CD4-positive, alpha-beta memory T cell (primary cell): ENCODE data around the gene CYP11A1. TPM values are rescaled to one million over a fixed set of nuclear protein-coding genes. Genes with fewer than 3 reads are reported as not detected.

ENCODE experiments used
- CTCF ChIA-PET: fragments of 350-600 bp; sonication (Branson Sonifier 250); formaldehyde crosslinking; loops from one replicate; lab custom pipeline; 2021; ENCODE audit warnings: inconsistent platforms; ENCODE audit not compliant: partially characterized antibody; lab: Charles Lee
- POLR2A ChIA-PET: fragments of 350-600 bp; sonication (Branson Sonifier 250); formaldehyde crosslinking; loops from one replicate; lab custom pipeline; 2021; ENCODE audit not compliant: partially characterized antibody; lab: Charles Lee
- DNase-seq, 5 donors: peaks; one replicate each; pipeline versions ENCODE4 v3.0.0 to v3.0.0-alpha.2; 2020 to 2022; ENCODE audit warnings: mixed read lengths in 1 of 5
- H3K27ac ChIP-seq: one replicate; pipeline ENCODE4 v1.7.0; 2013; ENCODE audit warnings: low read depth, low read length
- H3K27me3 ChIP-seq: 2 replicates; pipeline ENCODE4 v1.7.0; 2013; ENCODE audit warnings: mild to moderate bottlenecking, low read length, moderate library complexity; ENCODE audit not compliant: insufficient read depth
- H3K36me3 ChIP-seq: 2 replicates; pipeline ENCODE4 v1.7.0; 2013; ENCODE audit warnings: mild to moderate bottlenecking, low read length, moderate library complexity; ENCODE audit not compliant: insufficient read depth
- H3K4me1 ChIP-seq: 2 replicates; pipeline ENCODE4 v1.7.0; 2013; ENCODE audit warnings: mild to moderate bottlenecking, low read length, moderate library complexity; ENCODE audit not compliant: insufficient read depth
- H3K4me3 ChIP-seq, 2 donors: one replicate each; pipeline ENCODE4 v1.7.0; 2013; ENCODE audit warnings: low read length in 2 of 2, mild to moderate bottlenecking in 1 of 2
- H3K9me3 ChIP-seq, 2 donors: one replicate each; pipeline ENCODE4 v1.7.0; 2013; ENCODE audit warnings: low read length in 2 of 2, control low read depth in 1 of 2; ENCODE audit not compliant: control insufficient read depth in 1 of 2
- H3K27ac Mint-ChIP-seq, 7 donors: one replicate each; pipeline ENCODE4 v1.8.0; 2020 to 2021; ENCODE audit warnings: mixed read lengths in 7 of 7, mild to moderate bottlenecking in 6 of 7, inconsistent platforms in 3 of 7, moderate library complexity in 3 of 7
- H3K27me3 Mint-ChIP-seq, 2 donors: one replicate each; pipeline ENCODE4 v1.8.0; 2020 to 2021; ENCODE audit warnings: mixed read lengths in 2 of 2
- H3K36me3 Mint-ChIP-seq, 2 donors: one replicate each; pipeline ENCODE4 v1.8.0; 2020 to 2021; ENCODE audit warnings: mixed read lengths in 2 of 2, inconsistent platforms in 1 of 2, mild to moderate bottlenecking in 1 of 2
- H3K4me1 Mint-ChIP-seq, 4 donors: one replicate each; pipeline ENCODE4 v1.8.0; 2020 to 2021; ENCODE audit warnings: mixed read lengths in 4 of 4, mild to moderate bottlenecking in 1 of 4
- H3K4me3 Mint-ChIP-seq, 8 donors: one replicate each; pipeline ENCODE4 v1.8.0; 2020 to 2021; ENCODE audit warnings: mixed read lengths in 8 of 8, mild to moderate bottlenecking in 7 of 8, moderate library complexity in 6 of 8, inconsistent platforms in 3 of 8
- H3K9me3 Mint-ChIP-seq, 8 donors: one replicate each; pipeline ENCODE4 v1.8.0; 2020 to 2021; ENCODE audit warnings: mixed read lengths in 8 of 8, mild to moderate bottlenecking in 5 of 8, inconsistent platforms in 3 of 8, moderate library complexity in 1 of 8
- intact Hi-C: fragments of 100-400 bp; cut with micrococcal nuclease; formaldehyde crosslinking; loops from one replicate; pipeline ENCODE4 v1.15.1; 2023
- polyA plus RNA-seq, 2 donors: library from polyadenylated mRNA; unstranded; fragments of 300-500 nt; fragmentation: Illumina TruSeq; gene quantifications; one replicate each; pipeline ENCODE4 v1.2.3, GENCODE V29; 2021
- total RNA-seq, 2 experiments: library from RNA; stranded (reverse); gene quantifications; one replicate each; pipeline ENCODE4 v1.2.3, GENCODE V29; 2021

CYP11A1 gene
- total and polyA plus RNA-seq, 4 experiments from 2014 or later, result not detected

- Mint-ChIP-seq H3K4me3 (peak overlapping the region in 2 of 8 donors; percentile 2 to 54), H3K36me3 (no peaks in the 10 kb centered on the region), H3K4me1 (peaks cover 9 to 23% (median 15%) of the 10 kb centered on the region in 4 donors), H3K27ac (peak overlapping the region; percentile 15 to 91 (median 53)), H3K9me3 (no peaks in the 10 kb centered on the region), H3K27me3 (no peaks in the 10 kb centered on the region)
- H3K27ac ChIP-seq, result no peak overlapping the region
- no peak overlapping the region for H3K4me3 ChIP-seq
- H3K27me3 ChIP-seq, result no peaks in the 10 kb centered on the region
- H3K9me3 ChIP-seq, result no peaks in the 10 kb centered on the region
- DNase-seq, result peak in 1 of 5 donors; percentile 64
- intact Hi-C loops, result no loop called here
- CTCF ChIA-PET, result interaction anchor here (1.4 to 21.8 kb wide), 8 partner anchors 9 to 386 kb away, joined by 4 to 550 read pairs (median 8); partner anchors contain the start of genes SEMA7A and UBL7
- H3K36me3 ChIP-seq, result no peaks in the 10 kb centered on the region
- POLR2A ChIA-PET, result interaction anchor here (0.7 to 2.3 kb wide), 4 partner anchors 8 to 77 kb away, joined by 3 to 10 read pairs (median 6); partner anchors contain the start of gene UBL7
- peaks cover 27% of the 10 kb centered on the region for H3K4me1 ChIP-seq
These were observed 16.5 kb upstream of the CYP11A1 start for GRCh38 chr15:74383695-74384565.

- intact Hi-C loops, result no loop called here
- no peaks in the 10 kb centered on the region for H3K27me3 ChIP-seq
- no peaks in the 10 kb centered on the region for H3K27me3 Mint-ChIP-seq
- peaks cover 9 to 26% (median 18%) of the 10 kb centered on the region in 4 donors for H3K4me1 Mint-ChIP-seq
- no peak overlapping the region for H3K4me3 ChIP-seq
- H3K9me3 Mint-ChIP-seq, result no peaks in the 10 kb centered on the region
- H3K4me3 Mint-ChIP-seq, result no peak overlapping the region
- peak overlapping the region in 4 of 7 donors; percentile 35 to 91 (median 71) for H3K27ac Mint-ChIP-seq
- CTCF ChIA-PET, result interaction anchor here (0.7 to 21.8 kb wide), 10 partner anchors 11 to 107 kb away, joined by 3 to 550 read pairs (median 6); partner anchors contain the start of genes SEMA7A and UBL7
- no peaks in the 10 kb centered on the region for H3K36me3 ChIP-seq
- H3K4me1 ChIP-seq, result peaks cover 33% of the 10 kb centered on the region
- DNase-seq, result no peak
- H3K27ac ChIP-seq, result no peak overlapping the region
- no peaks in the 10 kb centered on the region for H3K9me3 ChIP-seq
- POLR2A ChIA-PET, result interaction anchor here (1.5 to 2.3 kb wide), 2 partner anchors 16 to 78 kb away, joined by 7 to 10 read pairs; partner anchors contain the start of gene UBL7
- no peaks in the 10 kb centered on the region for H3K36me3 Mint-ChIP-seq
These were observed 15.8 kb upstream of the CYP11A1 start for GRCh38 chr15:74383286-74383685.

GRCh38 chr15:74382004-74382816, 14.8 kb upstream of the CYP11A1 start:
- Histone ChIP-seq H3K27ac (no peak overlapping the region), H3K4me1 (peaks cover 33% of the 10 kb centered on the region), H3K9me3 (no peaks in the 10 kb centered on the region), H3K27me3 (no peaks in the 10 kb centered on the region), H3K4me3 (no peak overlapping the region), H3K36me3 (no peaks in the 10 kb centered on the region)
- H3K36me3 Mint-ChIP-seq, result no peaks in the 10 kb centered on the region
- POLR2A ChIA-PET, result interaction anchor here (0.8 to 1.2 kb wide), 5 partner anchors 8 to 79 kb away, joined by 3 to 6 read pairs (median 5); partner anchors contain the start of genes SEMA7A and UBL7
- CTCF ChIA-PET, result interaction anchor here (0.6 to 21.8 kb wide), 22 partner anchors 9 to 386 kb away, joined by 3 to 550 read pairs (median 3); partner anchors contain the start of genes CLK3, SEMA7A and UBL7
- peak in 4 of 5 donors; percentile 63 to 72 (median 68) for DNase-seq
- no peaks in the 10 kb centered on the region for H3K9me3 Mint-ChIP-seq
- intact Hi-C loops, result loop anchor here (1.0 kb wide), 3 partner anchors 52 to 108 kb away; no protein-coding TSS in a partner anchor
- H3K4me3 Mint-ChIP-seq, result no peak overlapping the region
- no peaks in the 10 kb centered on the region for H3K27me3 Mint-ChIP-seq
- H3K4me1 Mint-ChIP-seq, result peaks cover 9 to 26% (median 18%) of the 10 kb centered on the region in 4 donors
- H3K27ac Mint-ChIP-seq, result no peak overlapping the region

- no peak overlapping the region for H3K27ac ChIP-seq
- intact Hi-C loops, result no loop called here
- Mint-ChIP-seq H3K4me3 (no peak overlapping the region), H3K4me1 (peaks cover 9 to 26% (median 18%) of the 10 kb centered on the region in 4 donors), H3K27me3 (no peaks in the 10 kb centered on the region), H3K27ac (peak overlapping the region in 1 of 7 donors; percentile 15), H3K9me3 (no peaks in the 10 kb centered on the region), H3K36me3 (no peaks in the 10 kb centered on the region)
- no peaks in the 10 kb centered on the region for H3K9me3 ChIP-seq
- no peak overlapping the region for H3K4me3 ChIP-seq
- no peaks in the 10 kb centered on the region for H3K27me3 ChIP-seq
- peaks cover 33% of the 10 kb centered on the region for H3K4me1 ChIP-seq
- POLR2A ChIA-PET, result no interaction called here
- no peak for DNase-seq
- CTCF ChIA-PET, result interaction anchor here (0.6 to 21.8 kb wide), 6 partner anchors 42 to 216 kb away, joined by 3 to 550 read pairs (median 4); partner anchors contain the start of gene SEMA7A
- no peaks in the 10 kb centered on the region for H3K36me3 ChIP-seq
These were observed 14.0 kb upstream of the CYP11A1 start for GRCh38 chr15:74381481-74381880.

DNA sequence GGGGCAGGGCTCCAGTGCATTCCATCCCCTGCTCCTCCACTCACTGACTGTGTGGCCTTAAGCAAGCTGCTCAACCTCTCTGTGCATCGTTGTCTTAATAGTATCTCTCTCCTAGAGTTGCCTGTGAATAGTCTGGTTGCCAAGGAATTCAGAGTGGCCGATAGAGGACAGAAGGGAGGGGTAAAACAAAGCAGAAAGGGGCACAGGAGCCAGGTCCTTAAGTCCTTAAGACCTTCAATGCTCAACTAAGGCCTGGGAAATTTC, 13.7 kb upstream of the CYP11A1 start:
- DNase-seq, result no peak
- Histone ChIP-seq H3K27me3 (no peaks in the 10 kb centered on the region), H3K27ac (no peak overlapping the region), H3K9me3 (no peaks in the 10 kb centered on the region), H3K4me1 (peaks cover 33% of the 10 kb centered on the region), H3K4me3 (no peak overlapping the region), H3K36me3 (no peaks in the 10 kb centered on the region)
- POLR2A ChIA-PET, result no interaction called here
- intact Hi-C loops, result no loop called here
- H3K27ac Mint-ChIP-seq, result no peak overlapping the region
- H3K27me3 Mint-ChIP-seq, result no peaks in the 10 kb centered on the region
- peaks cover 9 to 26% (median 18%) of the 10 kb centered on the region in 4 donors for H3K4me1 Mint-ChIP-seq
- H3K9me3 Mint-ChIP-seq, result no peaks in the 10 kb centered on the region
- H3K4me3 Mint-ChIP-seq, result no peak overlapping the region
- H3K36me3 Mint-ChIP-seq, result no peaks in the 10 kb centered on the region
- CTCF ChIA-PET, result interaction anchor here (0.6 to 21.8 kb wide), 3 partner anchors 42 to 109 kb away, joined by 3 to 550 read pairs (median 17); partner anchors contain the start of gene SEMA7A

DNA sequence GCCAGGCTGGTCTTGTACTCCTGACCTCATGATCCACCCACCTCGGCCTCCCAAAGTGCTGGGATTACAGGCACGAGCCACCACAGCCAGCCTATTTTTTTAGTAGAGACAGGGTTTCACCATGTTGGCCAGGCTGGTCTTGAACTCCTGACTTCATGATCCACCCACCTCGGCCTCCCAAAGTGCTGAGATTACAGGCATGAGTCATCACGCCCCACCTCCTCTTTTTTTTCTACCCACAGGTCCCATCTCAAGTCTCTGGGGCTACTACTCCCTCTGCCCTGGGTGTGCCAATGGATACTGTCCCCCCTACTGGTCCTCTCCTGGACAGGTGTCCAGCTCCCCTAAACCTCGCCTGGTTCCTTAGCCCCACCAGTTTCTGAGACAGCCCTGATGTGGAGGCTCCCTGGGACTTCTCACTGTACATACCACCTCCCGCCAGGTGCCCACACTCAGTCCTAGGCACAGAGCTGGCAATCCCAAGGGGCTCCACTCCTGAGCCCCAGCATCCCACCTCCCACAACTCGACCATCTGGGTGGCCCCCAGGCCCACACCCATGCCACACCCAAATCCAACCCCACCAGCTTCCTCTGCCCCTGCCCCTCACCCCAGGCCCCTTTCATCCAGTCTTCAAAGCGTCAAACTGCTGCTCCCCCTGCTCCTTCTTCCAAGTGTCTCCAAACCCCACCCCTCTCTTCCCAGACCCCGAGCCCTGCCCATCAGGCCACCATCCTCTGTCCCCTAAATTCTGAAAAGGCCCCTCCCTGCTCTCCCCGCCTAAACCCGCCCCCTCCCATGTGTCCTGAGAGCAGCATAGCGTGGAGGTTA, 13.1 kb upstream of the CYP11A1 start:
- no peaks in the 10 kb centered on the region for H3K36me3 Mint-ChIP-seq
- intact Hi-C loops, result no loop called here
- Histone ChIP-seq H3K27ac (no peak overlapping the region), H3K4me1 (peaks cover 33% of the 10 kb centered on the region), H3K4me3 (no peak overlapping the region), H3K36me3 (no peaks in the 10 kb centered on the region), H3K27me3 (no peaks in the 10 kb centered on the region), H3K9me3 (no peaks in the 10 kb centered on the region)
- H3K27ac Mint-ChIP-seq, result peak overlapping the region in 1 of 7 donors; percentile 53
- DNase-seq, result no peak
- no peaks in the 10 kb centered on the region for H3K9me3 Mint-ChIP-seq
- no peaks in the 10 kb centered on the region for H3K27me3 Mint-ChIP-seq
- CTCF ChIA-PET, result interaction anchor here (2.2 to 21.8 kb wide), 2 partner anchors 58 to 109 kb away, joined by 17 to 550 read pairs; partner anchors contain the start of gene SEMA7A
- no peak overlapping the region for H3K4me3 Mint-ChIP-seq
- POLR2A ChIA-PET, result no interaction called here
- H3K4me1 Mint-ChIP-seq, result peaks cover 9 to 26% (median 18%) of the 10 kb centered on the region in 4 donors
